Activated CD8-positive, alpha-beta memory T cell treated with anti-CD3 and anti-CD28 coated beads, Interleukin-2, amount 50 U/mL, for 1 hour (primary cell): Measurements from ENCODE around the gene TUBGCP4.
"Not testable (repeated sequence)": the region's sequence is repeated elsewhere in the genome, so short reads cannot be mapped to it uniquely, and the experiment has no call there.

ENCODE experiments used
- DNase-seq: peaks from one replicate; pipeline ENCODE4 v3.0.0-alpha.2; 2020; ENCODE audit errors: extremely low read depth

TUBGCP4 gene

GRCh38 chr15:43370975-43371974, at the start of gene TUBGCP4, which contains the start of gene ZSCAN29:
TUBGCP4 (plus strand) TSS chr15:43371101; CDS start chr15:43371355, 254 bp downstream.
ZSCAN29 (minus strand) TSS chr15:43371043; CDS start chr15:43369913, 1,130 bp downstream.
- peak; percentile 25 for DNase-seq

GRCh38 chr15:43325039-43325684, 45.7 kb upstream of the TUBGCP4 start:
- DNase-seq, result no peak

GRCh38 chr15:43329217-43329959, 41.5 kb upstream of the TUBGCP4 start:
- no peak for DNase-seq

- DNase-seq, result peak; percentile 86
These were observed 40.7 kb upstream of the TUBGCP4 start, which contains the start of gene LCMT2 for GRCh38 chr15:43329960-43330779. LCMT2 (minus strand) TSS chr15:43330573; CDS start chr15:43330489, 84 bp downstream.

GRCh38 chr15:43330780-43331087, 40.2 kb upstream of the TUBGCP4 start:
- no peak for DNase-seq

- no peak for DNase-seq
These were observed 24.6 kb upstream of the TUBGCP4 start for GRCh38 chr15:43346305-43346704.

- no peak for DNase-seq
These were observed 23.8 kb upstream of the TUBGCP4 start for GRCh38 chr15:43347114-43347513.

- no peak for DNase-seq
These were observed 18.1 kb upstream of the TUBGCP4 start for GRCh38 chr15:43352693-43353382.

GRCh38 chr15:43360821-43361220, 10.1 kb upstream of the TUBGCP4 start:
- no peak for DNase-seq

GRCh38 chr15:43361313-43361903, 9.5 kb upstream of the TUBGCP4 start:
- no peak for DNase-seq

GRCh38 chr15:43370310-43370974, 459 bp upstream of the TUBGCP4 start:
- DNase-seq, result no peak

GRCh38 chr15:43376017-43376705, 5.3 kb downstream of the TUBGCP4 start:
- DNase-seq, result no peak

GRCh38 chr15:43378601-43379000, 7.7 kb downstream of the TUBGCP4 start:
- DNase-seq, result no peak

- DNase-seq, result no peak
These were observed 11.4 kb downstream of the TUBGCP4 start for GRCh38 chr15:43382310-43382709.

- no peak for DNase-seq
These were observed 12.2 kb downstream of the TUBGCP4 start for GRCh38 chr15:43383070-43383469.

GRCh38 chr15:43390723-43391122, 19.8 kb downstream of the TUBGCP4 start:
- DNase-seq, result no peak

GRCh38 chr15:43393592-43393991, 22.7 kb downstream of the TUBGCP4 start:
- DNase-seq, result not testable (repeated sequence)

GRCh38 chr15:43402255-43402654, 31.4 kb downstream of the TUBGCP4 start:
- DNase-seq, result no peak

GRCh38 chr15:43403616-43404015, 32.7 kb downstream of the TUBGCP4 start:
- no peak for DNase-seq
